Measurements from ENCODE around the gene PDE7B.

GRCh38 chr6:135853986-135854385 lies 2.5 kb downstream of the PDE7B start:
- TF ChIP-seq CTCF (IDR thresholded peaks at IDR 0.05) = no peak
- TF ChIP-seq ZFX (IDR thresholded peaks at IDR 0.05; ENCODE audit: borderline replicate concordance) = no peak

All from 22Rv1 (cell line).